ENCODE results near the gene TMEM204.

DNA sequence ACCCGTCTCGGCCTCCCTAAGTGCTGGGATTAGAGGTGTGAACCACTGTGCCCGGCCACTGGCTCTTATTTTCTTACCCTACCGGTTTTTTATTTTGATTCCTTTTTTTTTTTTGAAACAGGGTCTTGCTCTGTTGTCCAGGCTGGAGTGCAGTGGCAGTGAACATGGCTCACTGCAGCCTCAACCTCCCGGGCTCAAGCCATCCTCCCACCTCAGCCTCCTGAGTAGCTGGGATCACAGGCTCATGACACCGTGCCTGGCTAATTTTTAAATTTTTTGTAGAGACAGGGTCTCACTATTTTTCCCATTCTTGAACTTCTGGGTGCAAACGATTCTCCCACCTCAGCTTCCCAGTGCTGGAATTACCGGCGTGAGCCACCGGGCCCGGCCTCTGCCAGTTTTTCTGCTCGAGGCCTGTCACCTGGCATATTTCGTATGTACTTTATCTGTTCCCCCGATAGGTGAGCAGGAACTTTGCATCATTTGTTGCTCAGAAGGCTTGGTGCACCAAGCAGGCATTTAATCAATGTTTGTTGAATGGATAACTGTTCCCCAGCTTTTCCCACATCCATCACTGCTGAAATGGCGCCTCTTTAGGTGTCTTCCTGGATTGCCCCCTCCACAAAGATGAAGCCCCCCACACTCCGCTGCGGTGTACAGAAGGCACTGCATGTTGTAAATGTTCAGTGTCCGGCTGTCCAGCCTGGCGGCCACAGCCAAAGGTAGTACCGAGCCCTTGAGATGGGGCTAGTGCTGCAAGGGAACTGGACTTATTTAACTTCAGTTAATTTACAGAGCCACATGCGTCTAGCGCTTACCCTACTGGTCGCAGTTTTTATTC, 41.2 kb upstream of the TMEM204 start:
- TF ChIP-seq CTCF (IDR thresholded peaks at IDR 0.05) (no peak), ZFP36 (IDR thresholded peaks at IDR 0.05; ENCODE audit: borderline replicate concordance, partially characterized antibody) (no peak), RNF2 (IDR thresholded peaks at IDR 0.05; ENCODE audit: borderline replicate concordance, low read depth) (no peak), MYC (IDR thresholded peaks at IDR 0.05; ENCODE audit: borderline replicate concordance, low read length) (no peak), EP300 (IDR thresholded peaks at IDR 0.05) (no peak), POLR2A (IDR thresholded peaks at IDR 0.05; ENCODE audit: low read length) (no peak)
- TF ChIP-seq, protein P1, sequence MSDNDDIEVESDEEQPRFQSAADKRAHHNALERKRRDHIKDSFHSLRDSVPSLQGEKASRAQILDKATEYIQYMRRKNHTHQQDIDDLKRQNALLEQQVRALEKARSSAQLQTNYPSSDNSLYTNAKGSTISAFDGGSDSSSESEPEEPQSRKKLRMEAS (IDR thresholded peaks at IDR 0.05) = no peak
